Kidney (tissue), 14 donors: ENCODE results near the gene FUCA1. TPM values are rescaled to one million over a fixed set of nuclear protein-coding genes. Genes with fewer than 3 reads are reported as not detected.
"Not testable (repeated sequence)": the region's sequence is repeated elsewhere in the genome, so short reads cannot be mapped to it uniquely, and the experiment has no call there.

Experiments
- DNase-seq, 5 donors: peaks; one replicate each; pipeline ENCODE4 v3.0.0-alpha.2; 2013 to 2020
- FAIRE-seq: peaks from 2 replicates; lab custom pipeline; 2012; peaks lifted over from hg19 to GRCh38; lab: Jason Lieb, UNC
- H3K27ac ChIP-seq, 2 donors: one replicate each; pipeline ENCODE4 v1.7.0; 2013; ENCODE audit warnings: low read depth in 2 of 2, low read length in 2 of 2, inconsistent platforms in 1 of 2
- H3K27me3 ChIP-seq: one replicate; pipeline ENCODE4 v1.7.1; 2013; ENCODE audit warnings: low read length, inconsistent platforms; ENCODE audit not compliant: control insufficient read depth, insufficient read depth
- H3K36me3 ChIP-seq, 3 donors: one replicate each; pipeline versions ENCODE4 v1.7.0 to v1.7.1; 2013; ENCODE audit warnings: low read length in 3 of 3, control low read depth in 1 of 3, inconsistent platforms in 1 of 3; ENCODE audit not compliant: insufficient read depth in 3 of 3, control insufficient read depth in 2 of 3
- H3K4me1 ChIP-seq, 3 donors: one replicate each; pipeline versions ENCODE4 v1.7.0 to v1.7.1; 2013; ENCODE audit warnings: low read length in 3 of 3, inconsistent platforms in 1 of 3, low read depth in 1 of 3; ENCODE audit not compliant: control insufficient read depth in 2 of 3, insufficient read depth in 2 of 3
- H3K4me3 ChIP-seq, 3 donors: one replicate each; pipeline versions ENCODE4 v1.7.0 to v1.8.1; 2013; ENCODE audit warnings: low read length in 3 of 3, control low read depth in 1 of 3, inconsistent platforms in 1 of 3
- H3K9ac ChIP-seq, 3 donors: one replicate each; pipeline versions ENCODE4 v1.7.0 to v1.7.1; 2013; ENCODE audit warnings: low read length in 3 of 3, control low read depth in 1 of 3, inconsistent platforms in 1 of 3
- H3K9me3 ChIP-seq, 3 donors: one replicate each; pipeline versions ENCODE4 v1.7.0 to v1.7.1; 2013; ENCODE audit warnings: low read length in 3 of 3, control low read depth in 1 of 3, inconsistent platforms in 1 of 3; ENCODE audit not compliant: control insufficient read depth in 2 of 3, insufficient read depth in 1 of 3
- CTCF ChIP-seq: IDR thresholded peaks from 3 replicates; pipeline ENCODE4 v1.5.1; 2012; ENCODE audit warnings: mild to moderate bottlenecking, moderate library complexity, borderline replicate concordance; ENCODE audit not compliant: insufficient read depth; ENCODE audit errors: extremely low read depth
- intact Hi-C: fragments of 100-400 bp; cut with DNase I; formaldehyde crosslinking; loops from one replicate; pipeline ENCODE4 v1.11.1; 2022
- polyA plus RNA-seq: library from polyadenylated mRNA; stranded (reverse); fragments of 350-450 nt; fragmentation: Illumina TruSeq; extraction: RNeasy Lipid Tissue Mini Kit (QIAGEN cat#74804); gene quantifications from one replicate; pipeline ENCODE4 v1.2.3, GENCODE V29; 2014; ENCODE audit warnings: low read depth, low replicate concordance; ENCODE audit not compliant: insufficient read depth
- total RNA-seq: library from RNA; stranded (reverse); fragmentation: NEBNext Ultra II Directional; extraction: Animal tissue kit (Norgen Biotek cat#: 25700); gene quantifications from one replicate; pipeline ENCODE4 v1.2.1, GENCODE V29; 2021
- donor health status: control.
- donor health status: control.
- donor health status: control.
- donor health status: control.
- donor health status: control.
- donor health status: DM: yes; HTN: yes; CAD: no.
- donor health status: Normal renal cell carcinoma (clear cell type).

Gene FUCA1
- total and polyA plus RNA-seq, 2 donors from 2014 or later = 69.2 to 88.3 TPM

- DNase-seq (no peak), FAIRE-seq (no peak)
- peaks cover 0 to 13% (median 10%) of the 10 kb centered on the region in 3 donors for H3K4me1 ChIP-seq
- no peak for TF ChIP-seq CTCF
- no peak overlapping the region for H3K27ac ChIP-seq
- intact Hi-C loops = no loop called here
- no peak overlapping the region for H3K4me3 ChIP-seq
- H3K27me3 ChIP-seq = no peaks in the 10 kb centered on the region
- no peaks in the 10 kb centered on the region for H3K9me3 ChIP-seq
- peaks cover 3 to 23% (median 13%) of the 10 kb centered on the region in 3 donors for H3K36me3 ChIP-seq
- no peak overlapping the region for H3K9ac ChIP-seq
These were observed 63.1 kb downstream of the FUCA1 start for GRCh38 chr1:23805025-23805424.

GRCh38 chr1:23804183-23804835, 63.8 kb downstream of the FUCA1 start:
- no peak for TF ChIP-seq CTCF
- no peak overlapping the region for H3K27ac ChIP-seq
- no peak overlapping the region for H3K9ac ChIP-seq
- intact Hi-C loops = no loop called here
- peaks cover 0 to 13% (median 10%) of the 10 kb centered on the region in 3 donors for H3K4me1 ChIP-seq
- H3K9me3 ChIP-seq = no peaks in the 10 kb centered on the region
- FAIRE-seq (no peak), DNase-seq (no peak)
- H3K27me3 ChIP-seq = no peaks in the 10 kb centered on the region
- H3K4me3 ChIP-seq = no peak overlapping the region
- peaks cover 3 to 23% (median 13%) of the 10 kb centered on the region in 3 donors for H3K36me3 ChIP-seq

DNA sequence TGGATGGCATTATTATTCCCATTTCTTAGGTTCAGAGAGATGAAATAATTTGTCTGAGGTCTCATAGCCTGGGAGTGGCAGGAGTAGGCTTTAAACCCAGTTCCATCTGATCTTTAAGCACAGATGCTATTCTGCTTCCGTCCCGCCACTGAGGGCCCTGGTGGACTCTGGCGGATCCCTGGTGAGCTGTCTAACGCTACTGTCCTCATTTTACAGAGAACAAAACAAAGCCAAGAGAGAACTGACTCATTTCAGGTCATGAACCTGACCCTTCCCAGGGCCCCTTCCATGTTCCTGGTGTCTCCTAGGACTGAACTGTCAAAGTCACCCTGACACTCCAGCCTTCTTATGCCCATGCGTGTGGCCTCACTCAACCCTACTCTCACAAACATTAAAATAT, 64.4 kb downstream of the FUCA1 start:
- intact Hi-C loops = no loop called here
- Histone ChIP-seq H3K9me3 (no peaks in the 10 kb centered on the region), H3K4me3 (no peak overlapping the region), H3K9ac (no peak overlapping the region), H3K36me3 (peaks cover 3 to 23% (median 13%) of the 10 kb centered on the region in 3 donors), H3K27me3 (no peaks in the 10 kb centered on the region), H3K4me1 (peaks cover 0 to 18% (median 13%) of the 10 kb centered on the region in 3 donors), H3K27ac (no peak overlapping the region)
- no peak for TF ChIP-seq CTCF
- DNase-seq = no peak
- no peak for FAIRE-seq

- H3K4me3 ChIP-seq, intact Hi-C loops, DNase-seq, H3K9me3 ChIP-seq, H3K27me3 ChIP-seq, H3K27ac ChIP-seq, H3K9ac ChIP-seq, FAIRE-seq: not testable (repeated sequence)
- Histone ChIP-seq H3K4me1 (peaks cover 0 to 22% (median 14%) of the 10 kb centered on the region in 3 donors), H3K36me3 (peaks cover 0 to 21% (median 12%) of the 10 kb centered on the region in 3 donors)
These were observed 65.2 kb downstream of the FUCA1 start for GRCh38 chr1:23802809-23803342.
